Lower leg skin (tissue), 3 donors: ENCODE data around the gene CBL.

ENCODE experiments used
- POLR2A ChIP-seq, 2 donors: fragments of 450-650 bp; IDR thresholded peaks; one replicate each; pipeline ENCODE4 v1.6.1; 2016 to 2017; ENCODE audit warnings: antibody characterized with exemption in 2 of 2, mild to moderate bottlenecking in 1 of 2, moderate library complexity in 1 of 2
- TF ChIP-seq, protein P1 (sequence below), 3 donors: fragments of 450-650 bp; IDR thresholded peaks; one replicate each; pipeline ENCODE4 v1.5.1; 2016; ENCODE audit warnings: antibody characterized with exemption in 3 of 3, mild to moderate bottlenecking in 3 of 3, moderate library complexity in 2 of 3

GRCh38 chr11:119335655-119336543 lies 129.8 kb downstream of the CBL start:
- TF ChIP-seq, protein P1, sequence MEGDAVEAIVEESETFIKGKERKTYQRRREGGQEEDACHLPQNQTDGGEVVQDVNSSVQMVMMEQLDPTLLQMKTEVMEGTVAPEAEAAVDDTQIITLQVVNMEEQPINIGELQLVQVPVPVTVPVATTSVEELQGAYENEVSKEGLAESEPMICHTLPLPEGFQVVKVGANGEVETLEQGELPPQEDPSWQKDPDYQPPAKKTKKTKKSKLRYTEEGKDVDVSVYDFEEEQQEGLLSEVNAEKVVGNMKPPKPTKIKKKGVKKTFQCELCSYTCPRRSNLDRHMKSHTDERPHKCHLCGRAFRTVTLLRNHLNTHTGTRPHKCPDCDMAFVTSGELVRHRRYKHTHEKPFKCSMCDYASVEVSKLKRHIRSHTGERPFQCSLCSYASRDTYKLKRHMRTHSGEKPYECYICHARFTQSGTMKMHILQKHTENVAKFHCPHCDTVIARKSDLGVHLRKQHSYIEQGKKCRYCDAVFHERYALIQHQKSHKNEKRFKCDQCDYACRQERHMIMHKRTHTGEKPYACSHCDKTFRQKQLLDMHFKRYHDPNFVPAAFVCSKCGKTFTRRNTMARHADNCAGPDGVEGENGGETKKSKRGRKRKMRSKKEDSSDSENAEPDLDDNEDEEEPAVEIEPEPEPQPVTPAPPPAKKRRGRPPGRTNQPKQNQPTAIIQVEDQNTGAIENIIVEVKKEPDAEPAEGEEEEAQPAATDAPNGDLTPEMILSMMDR (IDR thresholded peaks at IDR 0.05): no peak
- no peak for TF ChIP-seq POLR2A (IDR thresholded peaks at IDR 0.05)
